Tibial nerve (tissue), 4 donors: Measurements from ENCODE around the gene PLA2G6.
A peak's percentile ranks its signal among the peaks of the same experiment; 100 is the strongest.

ENCODE experiments used
- CTCF ChIP-seq, 5 experiments: fragments of 200-600 bp in 3 of 5; fragments of 450-650 bp in 2 of 5; sonication (generic) in 3 of 5; IDR thresholded peaks; one replicate each; pipeline ENCODE4 v1.5.1; 2016 to 2019; ENCODE audit warnings: antibody characterized with exemption in 5 of 5, mild to moderate bottlenecking in 3 of 5, moderate library complexity in 2 of 5
- EP300 ChIP-seq, 2 donors: sonication (generic); formaldehyde crosslinking; IDR thresholded peaks; one replicate each; pipeline ENCODE4 v1.6.1; 2017; ENCODE audit warnings: antibody characterized with exemption in 2 of 2, mild to moderate bottlenecking in 1 of 2
- POLR2A ChIP-seq, 2 donors: fragments of 450-650 bp; IDR thresholded peaks; one replicate each; pipeline ENCODE4 v1.6.1; 2017; ENCODE audit warnings: antibody characterized with exemption in 2 of 2, mild to moderate bottlenecking in 2 of 2, moderate library complexity in 2 of 2

GRCh38 chr22:38177926-38178604 is 3.6 kb downstream of the PLA2G6 start:
- TF ChIP-seq CTCF (IDR thresholded peaks at IDR 0.05) (no peak), POLR2A (IDR thresholded peaks at IDR 0.05) (peak in 1 of 2 donors; percentile 11), EP300 (IDR thresholded peaks at IDR 0.05) (peak; percentile 61 to 81)
